B cell (primary cell): Measurements from ENCODE around the gene TFEB. TPM values are rescaled to one million over a fixed set of nuclear protein-coding genes. Genes with fewer than 3 reads are reported as not detected.

ENCODE experiments used
- ATAC-seq: fragments of 200-7000 bp; cut with Tn5 transposase; one replicate; pipeline ENCODE4 v1.10.0; 2021; ENCODE audit warnings: low read depth, mild to moderate bottlenecking, moderate number of reproducible peaks, moderate library complexity
- CTCF ChIA-PET: fragments of 350-600 bp; sonication (Branson Sonifier 250); formaldehyde crosslinking; loops from one replicate; lab custom pipeline; 2021; ENCODE audit warnings: antibody characterized with exemption, inconsistent platforms; lab: Charles Lee
- POLR2A ChIA-PET: fragments of 350-600 bp; sonication (Branson Sonifier 250); formaldehyde crosslinking; loops from one replicate; lab custom pipeline; 2021; ENCODE audit warnings: antibody characterized with exemption; lab: Charles Lee
- DNase-seq: peaks from one replicate; pipeline ENCODE4 v3.0.0; 2013
- H2AFZ ChIP-seq: 2 replicates; pipeline ENCODE4 v1.6.1; 2012; ENCODE audit warnings: mild to moderate bottlenecking, low read depth, low read length; ENCODE audit not compliant: insufficient read depth, poor library complexity, severe bottlenecking
- H3K27ac ChIP-seq, 2 donors: 1 replicate in 1 of 2; 2 replicates in 1 of 2; pipeline ENCODE4 v1.5.1; 2012 to 2013; ENCODE audit warnings: low read length in 2 of 2, mild to moderate bottlenecking in 2 of 2, moderate library complexity in 1 of 2
- H3K27me3 ChIP-seq, 4 experiments: fragments of 200-600 bp in 1 of 4; sonication (generic) in 1 of 4; replicated peaks in 1 of 4; 1 replicate in 2 of 4; 2 replicates in 2 of 4; pipeline versions ENCODE4 v1.6.1 to v1.7.0; 2013 to 2016; ENCODE audit warnings: low read length in 3 of 4, mild to moderate bottlenecking in 2 of 4, mixed read lengths in 1 of 4, moderate library complexity in 1 of 4; ENCODE audit not compliant: insufficient read depth in 4 of 4, control insufficient read depth in 3 of 4; ENCODE audit errors: control extremely low read depth in 1 of 4
- H3K36me3 ChIP-seq, 2 experiments: replicated peaks in 1 of 2; 1 replicate in 1 of 2; 2 replicates in 1 of 2; pipeline versions ENCODE4 v1.6.1 to v1.7.1; 2013; ENCODE audit warnings: low read length in 1 of 2; ENCODE audit not compliant: insufficient read depth in 2 of 2, control insufficient read depth in 1 of 2; ENCODE audit errors: control extremely low read depth in 1 of 2, extremely low read depth in 1 of 2
- H3K4me1 ChIP-seq, 2 donors: fragments of 200-600 bp in 1 of 2; sonication (generic) in 1 of 2; 1 replicate in 1 of 2; 2 replicates in 1 of 2; pipeline versions ENCODE4 v1.5.1 to v1.6.1; 2013 to 2017; ENCODE audit warnings: low read length in 2 of 2; ENCODE audit not compliant: control insufficient read depth in 2 of 2, insufficient read depth in 2 of 2
- H3K4me2 ChIP-seq: replicated peaks from 2 replicates; pipeline ENCODE3; 2012; ENCODE audit warnings: mild to moderate bottlenecking, low read depth, low read length; ENCODE audit not compliant: poor library complexity, severe bottlenecking
- H3K4me3 ChIP-seq, 5 experiments: fragments of 200-600 bp in 1 of 5; sonication (generic) in 1 of 5; 1 replicate in 3 of 5; 2 replicates in 2 of 5; pipeline versions ENCODE4 v1.5.1 to v1.7.0; 2011 to 2016; ENCODE audit warnings: low read length in 4 of 5, mild to moderate bottlenecking in 4 of 5, low read depth in 2 of 5, control low read depth in 1 of 5, moderate library complexity in 1 of 5; ENCODE audit not compliant: insufficient read depth in 1 of 5; ENCODE audit errors: control extremely low read depth in 1 of 5, extremely low read depth in 1 of 5
- H3K79me2 ChIP-seq: fragments of 200-600 bp; sonication (generic); one replicate; pipeline ENCODE4 v1.6.0; 2016; ENCODE audit warnings: low read length; ENCODE audit not compliant: control insufficient read depth, insufficient read depth
- H3K9ac ChIP-seq: fragments of 200-600 bp; sonication (generic); 2 replicates; pipeline ENCODE4 v1.6.1; 2017; ENCODE audit warnings: mild to moderate bottlenecking, low read length, moderate library complexity
- H3K9me3 ChIP-seq, 3 donors: one replicate each; pipeline versions ENCODE4 v1.6.1 to v1.7.1; 2013; ENCODE audit warnings: low read length in 2 of 3; ENCODE audit not compliant: control insufficient read depth in 2 of 3, insufficient read depth in 1 of 3; ENCODE audit errors: control extremely low read depth in 1 of 3
- H4K20me1 ChIP-seq: 2 replicates; pipeline ENCODE4 v1.6.0; 2012; ENCODE audit warnings: mild to moderate bottlenecking, low read length; ENCODE audit not compliant: insufficient read depth, control insufficient read depth, poor library complexity, severe bottlenecking
- H3K27ac Mint-ChIP-seq: one replicate; pipeline ENCODE4 v1.8.0; 2021; ENCODE audit warnings: mixed read lengths
- H3K27me3 Mint-ChIP-seq: one replicate; pipeline ENCODE4 v1.8.0; 2021; ENCODE audit warnings: mixed read lengths
- H3K4me1 Mint-ChIP-seq: one replicate; pipeline ENCODE4 v1.8.0; 2021; ENCODE audit warnings: mixed read lengths
- H3K4me3 Mint-ChIP-seq: one replicate; pipeline ENCODE4 v1.8.0; 2021; ENCODE audit warnings: mixed read lengths
- H3K9me3 Mint-ChIP-seq: one replicate; pipeline ENCODE4 v1.8.0; 2022; ENCODE audit warnings: mixed read lengths; ENCODE audit not compliant: insufficient read depth
- CTCF ChIP-seq: fragments of 200-600 bp; IDR thresholded peaks from one replicate; pipeline ENCODE4 v1.8.0; 2022; ENCODE audit warnings: antibody characterized with exemption, mild to moderate bottlenecking
- EZH2 ChIP-seq: IDR thresholded peaks from 2 replicates; pipeline ENCODE4 v1.6.1; 2012; ENCODE audit warnings: borderline replicate concordance, low read depth, mild to moderate bottlenecking, moderate library complexity, low read length; ENCODE audit not compliant: insufficient read depth, poor library complexity, severe bottlenecking
- WGBS: methylation state at CpG from one replicate; pipeline ENCODE4 v1.1.5; 2013; ENCODE audit warnings: missing lambda C conversion rate; ENCODE audit not compliant: insufficient coverage; 5-methylcytosine and 5-hydroxymethylcytosine counted together
- intact Hi-C: fragments of 100-400 bp; cut with micrococcal nuclease; formaldehyde crosslinking; loops from one replicate; pipeline ENCODE4 v1.10.0; 2022
- polyA plus RNA-seq: library from polyadenylated mRNA; depleted of rRNA; stranded (reverse); fragments of >200 nt; gene quantifications from 2 replicates; pipeline ENCODE4 v1.2.3, GENCODE V29; 2012
- total RNA-seq, 2 donors: library from RNA; stranded (reverse); fragments of 120-200 nt in 1 of 2; gene quantifications; 1 replicate in 1 of 2; 2 replicates in 1 of 2; pipeline versions ENCODE4 v1.2.3 to v1.2.4, GENCODE V29; 2013 to 2022

TFEB gene
- total and polyA plus RNA-seq, 2 donors (not counting 1 experiment from before 2014, with no cell fraction given), result 113 to 148 TPM

- Mint-ChIP-seq H3K9me3 (no peaks in the 10 kb centered on the region), H3K27ac (no peak overlapping the region), H3K4me1 (peaks cover 43% of the 10 kb centered on the region), H3K4me3 (peak overlapping the region; percentile 44), H3K27me3 (no peaks in the 10 kb centered on the region)
- H3K4me2 ChIP-seq, result no peak overlapping the region
- no peaks in the 10 kb centered on the region for H3K27me3 ChIP-seq
- H3K4me3 ChIP-seq, result no peak overlapping the region
- no peak overlapping the region for H2AFZ ChIP-seq
- intact Hi-C loops, result loop anchor here (10.0 kb wide), 1 partner anchor 940 kb away; the partner anchor contains the start of gene PRPH2
- H4K20me1 ChIP-seq, result peaks cover 14% of the 10 kb centered on the region
- H3K9ac ChIP-seq, result no peak overlapping the region
- WGBS, result 82% methylated on average over 4 of the region's 5 CpGs
- no peak overlapping the region for H3K27ac ChIP-seq
- peaks cover 18% of the 10 kb centered on the region for H3K79me2 ChIP-seq
- TF ChIP-seq CTCF (no peak), EZH2 (no peak)
- CTCF ChIA-PET, result interaction anchor here (0.7 to 10.0 kb wide), 12 partner anchors 9 to 432 kb away, joined by 3 to 198 read pairs (median 4); partner anchors contain the start of genes BYSL, MED20, TAF8 and USP49
- ATAC-seq (no peak), DNase-seq (peak; percentile 43)
- H3K36me3 ChIP-seq, result peaks cover 0 to 9% of the 10 kb centered on the region in 2 experiments
- POLR2A ChIA-PET, result no interaction called here
- H3K9me3 ChIP-seq, result no peaks in the 10 kb centered on the region
- peaks cover 23 to 38% of the 10 kb centered on the region in 2 donors for H3K4me1 ChIP-seq
Observed at GRCh38 chr6:41784581-41785171, 49.3 kb upstream of the TFEB start.
